Measurements from ENCODE around the gene R3HDM2.
A peak's percentile ranks its signal among the peaks of the same experiment; 100 is the strongest.

Gene R3HDM2

DNA sequence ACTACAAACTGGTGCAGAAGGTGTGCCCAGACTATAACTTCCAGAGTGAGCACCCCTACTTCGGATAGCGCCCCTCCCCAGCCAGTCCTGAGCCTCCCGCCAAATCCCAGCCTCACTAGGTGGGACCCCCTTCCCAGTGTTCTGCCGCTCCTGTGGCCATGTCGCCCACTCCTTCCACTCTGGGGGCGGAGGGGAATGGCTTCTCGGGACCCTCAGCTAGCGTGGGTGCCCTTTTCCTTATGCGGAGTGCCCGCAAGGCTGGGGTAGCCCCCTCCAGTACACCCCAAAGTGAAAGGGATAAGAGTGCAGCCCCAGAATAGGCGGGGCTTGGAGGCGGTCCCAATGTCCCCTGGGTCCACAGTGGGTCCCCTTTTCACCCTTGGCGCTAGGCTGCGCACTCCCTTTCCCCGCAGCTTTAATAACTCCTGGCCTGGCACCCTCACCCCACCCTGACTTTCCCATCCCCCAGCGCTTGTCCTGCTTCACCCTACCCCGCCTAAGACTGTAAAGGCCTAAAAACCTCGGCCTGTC, 205.1 kb downstream of the R3HDM2 start:
- peak in 1 of 2 experiments; percentile 58 for DNase-seq

DNA sequence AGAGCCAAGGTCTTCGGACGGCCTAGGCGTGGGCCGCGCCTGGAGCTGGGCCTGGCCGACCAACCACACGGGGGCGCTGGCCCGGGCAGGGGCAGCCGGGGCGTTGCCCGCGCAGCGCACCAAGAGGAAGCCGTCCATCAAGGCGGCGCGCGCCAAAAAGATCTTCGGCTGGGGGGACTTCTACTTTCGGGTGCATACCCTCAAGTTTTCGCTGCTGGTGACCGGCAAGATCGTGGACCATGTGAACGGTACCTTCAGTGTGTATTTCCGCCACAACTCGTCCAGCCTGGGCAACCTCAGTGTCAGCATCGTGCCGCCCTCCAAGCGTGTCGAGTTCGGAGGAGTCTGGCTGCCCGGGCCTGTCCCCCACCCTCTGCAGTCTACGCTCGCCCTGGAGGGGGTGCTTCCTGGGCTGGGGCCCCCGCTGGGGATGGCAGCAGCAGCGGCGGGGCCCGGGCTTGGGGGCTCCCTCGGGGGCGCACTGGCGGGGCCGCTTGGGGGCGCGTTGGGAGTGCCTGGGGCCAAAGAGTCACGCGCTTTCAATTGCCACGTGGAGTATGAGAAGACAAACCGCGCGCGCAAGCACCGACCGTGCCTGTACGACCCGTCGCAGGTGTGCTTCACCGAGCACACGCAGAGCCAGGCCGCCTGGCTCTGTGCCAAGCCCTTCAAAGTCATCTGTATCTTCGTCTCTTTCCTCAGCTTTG, 205.7 kb downstream of the R3HDM2 start:
- DNase-seq = peak; percentile 75 to 80

DNA sequence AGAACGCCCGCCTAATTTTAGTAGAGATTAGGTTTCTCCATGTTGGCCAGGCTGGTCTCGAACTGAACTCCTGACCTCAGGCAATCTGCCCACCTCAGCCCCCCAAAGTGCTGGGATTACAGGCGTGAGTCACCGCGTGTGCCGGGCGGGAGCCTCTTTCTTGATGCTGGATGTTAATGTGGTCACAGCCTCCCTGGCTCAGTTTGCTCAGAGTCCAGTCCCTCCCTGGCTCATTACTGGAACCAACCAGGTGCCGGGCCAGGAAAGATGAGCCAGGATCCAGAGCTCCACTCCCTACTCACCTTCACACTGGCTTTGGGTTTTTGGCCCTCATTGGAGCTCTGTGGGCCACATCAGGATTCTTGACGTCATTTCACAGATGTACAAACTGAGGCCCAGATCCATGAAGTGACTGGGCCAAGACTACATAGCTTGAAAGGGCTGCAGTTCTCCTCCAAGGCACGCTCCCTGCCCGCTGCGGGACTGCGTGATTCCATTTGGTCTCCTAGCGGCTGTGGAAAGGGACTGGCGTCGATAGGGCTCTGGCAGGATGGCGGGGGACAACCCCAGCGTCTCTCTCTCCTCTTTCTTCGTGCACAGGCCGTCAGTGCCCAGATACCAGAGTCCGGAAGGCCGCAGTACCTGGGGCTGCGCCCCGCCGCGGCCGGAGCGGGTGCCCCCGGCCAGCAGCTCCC, 206.4 kb downstream of the R3HDM2 start:
- no peak for DNase-seq

DNA sequence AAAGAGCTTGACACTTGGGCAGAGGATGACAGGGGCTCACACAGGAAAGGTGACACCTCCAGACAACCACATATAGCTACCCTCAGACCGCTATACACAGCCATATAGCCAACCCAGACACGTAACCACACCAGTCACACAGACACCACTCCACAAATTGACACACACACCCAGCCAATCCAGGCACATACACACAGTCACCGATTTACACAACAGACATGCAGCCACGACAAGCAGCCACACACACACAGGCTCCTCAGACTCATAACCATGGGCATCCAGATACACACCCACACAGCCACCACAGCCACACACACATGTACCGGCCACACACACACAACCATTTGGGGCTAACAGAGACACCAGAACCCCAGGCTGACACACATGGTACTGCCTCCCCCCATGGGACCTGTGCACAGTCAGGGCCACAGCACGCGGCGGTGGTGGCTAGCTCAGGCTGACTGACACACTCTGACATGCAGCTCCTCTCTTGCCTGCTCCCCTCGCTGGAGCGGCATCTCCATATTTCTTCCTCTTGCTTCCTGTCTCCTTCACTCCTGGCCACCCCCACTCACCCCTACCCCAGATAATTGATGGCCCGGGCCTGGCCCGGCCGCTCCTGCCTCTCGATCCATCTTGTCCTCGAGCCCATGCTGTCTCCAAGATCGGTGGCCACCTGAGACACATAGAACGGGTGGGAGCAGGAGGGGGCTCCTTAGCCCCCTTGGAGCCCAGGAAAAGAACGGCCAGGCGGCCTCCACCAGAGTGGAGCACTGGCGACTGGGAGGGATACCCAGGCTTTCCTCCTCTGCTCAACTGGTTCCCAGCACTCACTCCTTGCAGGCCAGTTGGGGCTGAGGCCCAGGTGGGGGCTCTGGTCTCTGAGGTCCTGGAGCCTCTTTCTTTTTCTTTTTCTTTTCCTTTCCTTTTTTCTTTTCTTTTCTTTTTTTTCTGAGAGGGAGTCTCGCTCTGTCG, 207.4 kb downstream of the R3HDM2 start:
- peak; percentile 46 to 55 for DNase-seq

DNA sequence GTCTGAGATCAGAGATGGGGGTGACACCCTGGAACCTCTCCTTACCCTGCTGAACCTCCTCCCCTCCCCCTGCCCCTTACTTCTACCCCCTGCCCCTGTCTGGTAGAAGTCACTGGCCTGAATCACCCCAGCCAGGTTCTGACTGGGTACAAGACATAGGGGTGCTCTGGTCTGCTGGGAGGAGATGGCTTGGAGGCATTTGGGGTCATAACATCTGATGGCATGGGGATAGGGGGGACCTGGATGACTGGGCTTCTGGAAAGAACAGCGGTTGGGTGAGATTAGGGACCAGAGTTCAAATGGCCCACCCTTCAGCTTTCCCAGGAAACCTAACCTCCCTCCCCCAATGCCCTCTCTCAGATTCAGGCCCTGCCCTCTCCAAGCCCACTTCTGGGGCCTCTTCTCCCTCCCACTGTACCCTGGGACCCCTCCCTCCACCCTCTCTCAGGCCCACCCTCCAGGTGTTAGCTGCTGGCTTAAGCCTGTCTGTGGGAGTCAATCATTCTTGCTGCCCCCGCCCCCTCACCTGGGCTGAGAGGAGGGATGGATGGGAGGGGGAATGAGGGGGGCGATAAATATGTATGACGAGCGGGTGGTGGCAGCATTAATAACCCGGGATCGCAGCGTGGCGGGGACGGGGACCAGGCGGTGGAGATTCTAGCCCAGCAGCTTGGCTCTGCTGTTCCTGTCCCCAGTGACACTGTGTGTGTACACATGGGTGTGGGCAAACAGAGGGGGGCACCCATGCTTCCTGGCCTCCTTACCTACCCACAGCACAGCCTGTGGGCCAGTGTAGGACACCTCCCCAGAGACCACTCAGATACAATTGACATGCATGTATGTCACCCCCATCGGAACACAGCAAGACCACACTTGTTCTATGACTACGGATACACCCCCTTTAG, 208.3 kb downstream of the R3HDM2 start:
- DNase-seq = peak in 1 of 2 experiments; percentile 18

DNA sequence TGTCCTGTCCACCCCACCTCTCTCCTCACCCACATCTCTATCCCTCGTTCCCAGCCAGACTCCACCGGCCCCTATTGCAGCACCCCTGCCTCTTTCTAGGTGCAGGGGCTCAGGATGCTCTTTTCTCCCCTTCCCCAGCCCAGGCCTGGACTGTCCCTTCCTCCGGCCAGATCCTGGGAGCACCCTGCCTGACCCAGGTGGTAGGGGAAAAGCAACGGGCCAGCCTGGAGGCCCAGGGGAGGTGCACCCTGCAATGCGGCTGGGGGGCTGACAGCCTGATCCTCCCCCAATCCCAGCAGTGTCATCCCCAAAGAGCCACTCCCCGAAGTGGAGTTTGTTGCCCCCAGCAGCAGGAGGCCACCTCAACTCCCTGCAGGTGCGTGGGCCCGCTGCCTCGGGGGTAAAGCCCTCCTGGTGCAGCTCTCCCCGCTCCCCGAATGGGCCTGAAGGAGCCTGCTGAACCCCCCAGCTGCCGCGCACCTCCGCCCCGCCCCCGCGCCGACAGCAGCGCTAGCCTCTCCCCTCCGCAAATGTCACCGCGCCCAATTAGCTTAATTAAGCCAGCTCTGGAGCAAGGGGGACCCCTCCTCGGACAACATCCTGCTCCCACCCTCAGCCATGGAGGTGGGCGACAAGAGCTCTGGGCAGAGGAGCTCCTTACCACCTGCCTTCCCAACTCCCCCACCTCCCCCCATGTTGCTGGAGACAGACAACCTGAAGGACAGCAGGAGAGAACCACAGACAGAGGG, 209.5 kb downstream of the R3HDM2 start:
- DNase-seq = peak in 1 of 2 experiments; percentile 35

DNA sequence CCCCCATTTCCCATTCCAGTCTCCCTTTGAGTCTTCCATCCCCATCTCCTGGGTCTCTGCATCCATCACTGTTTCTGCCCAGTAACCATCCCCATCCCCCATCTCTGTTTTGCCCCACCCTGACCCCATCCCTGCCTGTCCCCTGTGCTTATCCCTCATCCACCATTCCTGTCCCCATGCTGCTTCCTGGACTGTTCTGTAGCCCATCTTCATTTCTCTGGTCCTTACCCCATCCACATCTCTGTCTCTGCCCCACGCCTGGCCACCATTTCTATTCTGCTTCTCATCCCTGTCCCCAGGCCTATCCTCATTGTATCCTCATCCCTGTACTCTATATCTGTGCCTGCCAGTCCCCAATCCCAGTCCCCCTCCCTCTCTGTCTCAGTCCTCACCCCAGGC, 210.1 kb downstream of the R3HDM2 start:
- DNase-seq = peak in 1 of 2 experiments; percentile 20

DNA sequence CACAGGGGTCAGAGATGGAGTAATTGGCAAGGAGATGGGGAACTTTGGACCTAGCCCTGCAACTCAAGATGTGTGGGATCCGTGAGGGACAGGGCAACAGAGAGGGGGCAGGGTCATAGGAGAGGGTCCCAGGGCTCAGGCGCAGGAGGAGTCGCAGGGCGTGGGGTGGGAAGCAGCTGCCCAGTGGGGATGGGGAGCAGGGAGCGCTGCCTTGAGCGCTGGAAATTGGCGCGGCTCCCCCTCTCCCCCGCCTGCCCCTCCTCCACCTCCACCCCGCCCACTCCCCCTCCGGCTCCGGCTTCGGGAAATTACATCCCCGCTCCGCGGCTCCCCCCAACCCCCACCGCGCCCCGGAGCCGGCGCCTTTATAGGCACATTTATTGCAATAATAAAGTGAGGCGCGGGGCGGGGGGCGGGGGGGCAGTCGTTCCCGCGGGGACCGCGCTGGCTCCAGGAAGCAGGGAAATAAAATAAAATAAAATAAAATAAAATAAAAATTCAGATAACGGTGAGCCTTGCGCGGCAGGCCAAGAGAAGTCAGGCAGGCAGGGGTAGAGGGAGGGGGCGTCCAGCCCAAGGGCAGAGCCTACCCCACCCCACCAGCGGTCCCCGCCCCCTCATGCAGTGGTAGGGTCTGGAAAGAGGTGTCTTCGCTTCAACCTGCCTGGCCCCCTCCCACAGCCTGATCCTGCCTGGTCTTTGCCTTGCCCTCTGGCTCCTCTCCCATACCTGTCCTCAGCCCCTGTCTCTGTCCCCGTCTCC, 210.7 kb downstream of the R3HDM2 start:
- DNase-seq = peak in 1 of 2 experiments; percentile 20

DNA sequence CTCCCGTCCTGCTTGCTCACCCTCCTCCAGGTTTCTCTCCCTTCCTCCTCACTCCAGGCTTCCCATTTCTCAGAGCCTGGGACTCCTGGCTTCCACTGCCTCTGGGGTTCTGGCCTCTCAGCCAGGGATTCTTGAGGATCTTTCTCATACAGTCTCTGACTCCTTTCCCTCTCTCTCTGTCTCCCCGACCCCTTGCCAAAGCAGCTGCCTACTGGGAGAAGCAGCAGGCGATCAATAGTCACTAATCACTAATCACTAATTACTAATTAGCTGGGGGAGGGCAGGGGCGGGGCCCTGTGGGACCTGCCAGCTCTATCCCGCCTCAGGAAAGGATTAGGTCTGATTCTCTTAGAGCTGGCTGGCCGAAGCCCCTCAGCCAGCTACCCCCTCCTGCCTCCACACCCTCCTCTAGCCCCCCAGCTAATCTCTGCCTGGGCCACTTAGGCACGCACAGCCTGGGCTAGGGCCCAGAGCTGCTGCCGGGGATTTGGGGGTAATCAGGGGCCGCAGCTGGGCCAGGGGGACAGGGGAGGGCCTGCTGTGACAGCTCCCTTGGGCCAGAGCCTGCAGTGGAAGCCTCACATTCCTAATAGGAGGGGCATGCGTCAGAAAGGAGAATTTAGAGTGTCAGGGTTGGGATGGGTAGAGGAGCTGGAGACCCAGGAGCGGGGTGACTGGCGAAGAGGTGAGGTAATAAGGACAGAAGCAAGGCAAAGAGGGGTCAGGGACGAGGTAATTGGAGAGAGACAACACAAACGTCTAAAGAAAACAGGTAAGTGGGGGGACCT, 211.4 kb downstream of the R3HDM2 start:
- DNase-seq = peak in 1 of 2 experiments; percentile 18

DNA sequence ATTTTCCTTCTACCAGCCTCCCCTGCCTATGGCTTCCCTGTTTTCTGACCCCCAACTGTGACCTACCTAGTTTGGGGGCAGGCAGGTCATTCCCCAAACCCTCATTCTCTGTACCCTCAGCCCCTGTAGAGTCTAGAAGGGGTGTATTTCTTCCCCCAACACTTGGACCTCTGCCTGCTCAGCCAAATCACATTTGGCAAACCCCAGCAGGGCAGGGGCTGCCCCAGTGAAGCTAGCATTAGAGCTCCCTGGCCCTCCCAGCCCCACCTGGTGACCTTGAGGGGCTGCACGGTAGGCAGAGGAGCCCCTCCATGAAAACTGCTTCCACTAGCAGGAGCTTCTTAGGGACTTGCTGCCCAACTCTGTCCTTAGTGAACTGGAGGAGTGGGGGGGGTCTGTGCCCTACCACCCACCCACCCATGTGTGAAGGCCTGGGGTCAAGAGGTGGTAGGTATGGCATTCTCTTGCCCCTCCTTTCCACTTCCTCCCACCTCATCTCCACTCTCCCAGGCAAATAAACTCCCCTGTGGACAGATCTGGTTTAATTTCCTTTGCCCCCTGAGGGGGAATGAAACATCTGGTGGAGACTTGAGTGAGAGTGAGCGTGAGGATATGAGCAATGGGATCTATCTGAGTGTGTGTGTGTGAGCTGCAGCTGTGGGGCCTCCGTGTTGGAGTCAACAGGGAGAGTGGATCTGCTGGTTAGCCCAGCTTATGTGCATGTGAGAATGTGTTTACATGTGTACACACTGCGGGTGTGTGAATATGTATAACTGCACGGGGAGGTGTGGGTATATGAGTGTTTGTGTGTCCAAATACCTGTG, 212.6 kb downstream of the R3HDM2 start:
- peak in 1 of 2 experiments; percentile 27 for DNase-seq

DNA sequence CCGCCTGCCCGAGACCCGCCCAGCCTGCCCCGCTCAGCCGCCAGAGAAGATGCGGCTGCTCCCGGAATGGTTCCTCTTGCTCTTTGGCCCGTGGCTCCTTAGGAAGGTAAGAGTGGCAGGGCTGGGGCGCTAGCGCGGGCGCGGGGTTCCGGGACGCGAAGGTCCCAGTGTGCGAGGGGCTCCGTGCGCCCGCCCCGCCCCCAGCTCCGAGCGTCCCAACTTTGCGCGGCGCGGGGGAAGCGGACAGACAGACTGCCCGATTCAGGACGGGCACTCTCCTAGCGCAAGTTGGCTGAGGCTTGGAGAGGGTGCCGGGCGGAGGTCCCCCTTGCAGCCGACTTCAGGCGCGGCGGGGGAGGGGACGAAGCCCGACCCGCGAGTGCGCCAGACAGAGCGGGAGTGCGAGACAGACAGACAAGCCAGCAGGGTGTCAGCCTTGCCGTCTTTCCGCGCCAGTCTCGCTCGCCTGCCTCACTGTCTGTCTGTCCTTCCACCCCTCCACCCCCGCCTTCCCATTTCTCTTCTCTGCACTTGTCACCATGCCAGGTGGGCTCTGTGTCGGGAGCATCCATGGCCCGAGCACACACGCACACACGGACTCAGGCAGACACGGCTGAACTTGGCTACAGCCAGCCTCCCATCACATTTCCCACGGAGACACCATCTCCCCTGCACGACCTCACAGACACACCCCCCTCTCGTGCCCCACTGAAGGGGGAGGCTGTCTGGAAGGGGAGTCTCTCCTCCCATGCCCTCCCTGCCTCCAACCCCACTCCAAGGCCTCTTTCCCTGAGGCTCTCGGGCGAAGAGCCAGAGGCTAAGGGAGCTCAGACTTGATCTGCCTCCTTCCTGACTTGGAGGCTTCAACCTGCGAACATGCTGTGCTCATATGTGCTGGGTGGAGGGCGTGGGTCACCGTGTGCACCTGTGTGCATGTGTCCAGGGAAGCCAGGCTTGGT, 213.6 kb downstream of the R3HDM2 start:
- DNase-seq = peak; percentile 45 to 49

DNA sequence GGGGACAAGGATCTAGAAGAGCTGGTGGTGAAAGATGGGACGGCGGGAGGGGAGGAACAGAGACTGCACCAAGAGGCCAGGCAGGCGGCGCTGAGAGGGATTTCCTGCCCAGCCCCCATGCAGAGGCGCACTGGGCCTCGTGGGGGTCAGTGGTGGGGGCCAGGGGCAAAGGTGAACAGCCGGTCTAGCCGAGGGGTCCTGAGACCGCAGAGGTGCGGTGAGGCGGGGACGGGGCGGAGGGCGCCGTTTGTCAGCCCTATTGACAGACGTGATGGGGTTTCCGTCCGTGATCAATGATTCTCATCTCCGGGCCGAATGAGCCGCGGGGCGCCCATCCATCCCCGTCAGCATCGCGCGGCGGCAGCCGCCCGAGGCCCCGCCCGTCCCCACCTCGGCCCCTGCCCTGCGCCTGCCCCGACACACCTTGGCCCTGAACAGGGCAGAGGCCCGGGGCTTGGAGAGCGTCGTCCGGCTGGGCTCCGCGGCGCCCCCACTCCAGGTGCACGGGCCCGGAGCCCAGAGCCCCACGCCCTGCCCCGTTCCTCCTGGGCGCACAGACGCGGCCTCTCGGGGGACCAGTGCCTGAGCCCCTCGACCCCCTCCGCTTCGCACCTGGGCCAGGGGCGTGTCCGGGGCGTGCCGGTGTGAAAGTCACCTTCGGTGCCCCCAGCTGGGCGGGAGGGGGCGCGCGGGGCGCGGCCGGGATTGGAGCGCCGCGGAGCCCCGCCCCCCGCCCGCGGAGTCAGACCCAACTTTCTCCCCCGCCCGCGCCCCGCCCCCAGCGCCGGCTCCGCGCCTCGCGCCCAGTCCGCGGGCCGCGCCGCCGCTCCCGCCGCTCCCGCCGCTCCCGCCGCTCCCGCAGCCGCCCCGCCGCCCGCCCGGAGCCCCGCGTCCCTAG, 214.6 kb downstream of the R3HDM2 start, which contains the start of gene NXPH4:
Gene NXPH4 (plus strand): TSS at position 781 of the 898 bp plus-strand sequence. CDS start 176 bp downstream, outside the sequence.
- DNase-seq = peak; percentile 62 to 70

DNA sequence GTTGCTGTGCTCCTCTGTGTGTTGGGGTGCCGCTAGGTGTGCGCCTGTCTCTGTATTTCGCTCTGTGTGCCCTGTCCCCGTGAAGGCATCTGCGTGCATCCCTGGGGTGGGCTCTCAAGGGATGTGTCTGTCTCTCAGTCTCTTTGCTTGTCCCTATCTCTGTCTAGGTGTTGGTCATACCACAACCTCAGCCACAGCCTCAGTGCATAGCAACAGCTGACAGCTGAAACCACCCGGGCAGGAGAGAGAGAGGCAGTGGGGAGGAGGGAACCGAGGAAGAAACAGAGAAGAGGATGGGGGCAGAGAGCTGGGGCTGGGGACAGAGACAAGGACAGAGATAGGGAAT, 215.2 kb downstream of the R3HDM2 start:
- peak; percentile 56 to 61 for DNase-seq

DNA sequence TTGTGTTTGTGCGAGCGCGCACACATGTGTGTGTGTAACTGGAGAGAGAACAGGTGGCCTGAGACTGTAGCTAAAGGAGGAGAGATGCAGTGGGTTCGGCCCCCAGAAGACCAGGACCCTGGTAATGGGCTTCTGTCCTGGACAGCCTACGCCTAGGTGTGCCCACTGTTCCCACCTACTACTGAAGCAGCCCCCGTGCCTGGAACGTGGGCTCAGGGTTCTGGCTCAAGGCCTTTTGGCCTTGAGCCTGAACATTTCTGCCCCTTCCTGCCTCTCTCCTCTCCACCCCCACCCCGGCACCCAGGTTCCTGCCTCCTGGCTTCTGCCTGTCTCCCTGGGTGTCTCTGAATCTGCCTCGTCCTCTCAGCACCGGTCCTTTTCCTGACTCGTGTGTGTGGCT, 215.8 kb downstream of the R3HDM2 start:
- no peak for DNase-seq

DNA sequence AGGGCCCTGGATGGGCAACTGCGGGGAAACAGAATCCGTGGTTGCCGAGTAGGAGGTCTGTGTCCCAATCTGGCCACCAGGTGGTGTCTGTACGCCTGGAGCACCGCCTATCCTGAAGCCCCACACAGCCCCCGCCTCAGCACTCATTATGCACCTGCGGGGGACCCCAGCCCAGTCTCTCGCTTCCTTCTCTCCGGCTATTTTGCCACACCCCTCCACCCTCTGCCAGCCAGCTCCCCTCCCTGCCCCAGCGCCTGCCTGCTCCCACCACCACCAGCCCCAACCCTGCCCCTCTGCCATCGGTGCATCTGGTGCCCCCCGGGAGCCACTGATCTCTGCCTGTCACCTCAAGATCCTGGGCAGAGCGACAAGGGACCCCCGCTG, 216.5 kb downstream of the R3HDM2 start:
- peak; percentile 77 to 82 for DNase-seq

DNA sequence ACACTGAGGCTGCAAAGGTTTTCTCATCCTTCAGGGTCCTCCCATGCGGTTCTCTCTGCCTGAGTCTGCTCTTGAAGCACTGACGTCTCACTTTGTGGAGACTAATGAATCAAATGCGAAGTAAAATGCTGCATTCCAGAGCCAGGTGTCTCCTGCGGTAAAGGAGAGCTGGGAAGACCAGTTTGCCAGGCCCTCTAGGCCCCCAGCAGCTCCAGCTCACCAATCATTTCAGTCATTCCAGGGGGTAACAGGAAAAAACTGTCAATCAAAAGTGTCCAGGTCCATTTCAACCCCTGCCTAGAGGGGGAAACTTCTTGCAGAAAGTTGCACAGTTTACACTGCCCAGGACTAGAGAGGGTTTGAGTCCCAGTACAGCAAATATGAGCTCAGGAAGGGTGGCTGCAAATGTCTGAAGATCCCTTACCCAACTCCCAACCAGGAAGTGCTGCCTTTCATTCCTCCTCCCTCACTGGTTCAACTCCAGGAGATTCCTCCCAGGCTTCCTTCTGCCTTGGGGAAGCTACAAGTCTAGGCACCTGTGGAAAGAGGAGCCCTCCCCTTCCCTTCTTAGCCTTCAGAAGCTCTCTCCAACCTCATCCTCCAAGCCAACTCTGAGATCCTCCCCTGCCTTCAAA, 217.0 kb downstream of the R3HDM2 start:
- DNase-seq = no peak

Measured in activated T-cell treated with anti-CD3 and anti-CD28 coated beads, Interleukin-2, amount 50 U/mL, for 48 hours (primary cell).